PFSK-1 (cell line): ENCODE measurements around the gene PQBP1.

Experiments
- FOXP2 ChIP-seq: optimal IDR thresholded peaks from 2 replicates; pipeline ENCODE3; 2011; ENCODE audit warnings: borderline replicate concordance, control low read depth, inconsistent platforms; ENCODE audit not compliant: insufficient read depth; ENCODE audit errors: extremely low read length, extremely low read depth
- POLR2AphosphoS5 ChIP-seq: IDR thresholded peaks from 2 replicates; pipeline ENCODE4 v1.6.1; 2012; ENCODE audit warnings: low read depth, mild to moderate bottlenecking, control low read depth, low read length, moderate library complexity
- SIN3A ChIP-seq: IDR thresholded peaks from 2 replicates; pipeline ENCODE4 v1.6.1; 2012; ENCODE audit warnings: mild to moderate bottlenecking, low read length, moderate library complexity, borderline replicate concordance; ENCODE audit not compliant: insufficient read depth
- TAF1 ChIP-seq: IDR thresholded peaks from 2 replicates; pipeline ENCODE4 v1.6.1; 2012; ENCODE audit warnings: low read length, control low read depth, borderline replicate concordance; ENCODE audit not compliant: insufficient read depth
- TF ChIP-seq, protein P1 (sequence below), 2 experiments: IDR thresholded peaks; 2 replicates each; pipeline versions ENCODE4 v1.6.1 to v1.8.0; 2011 to 2012; ENCODE audit warnings: low read depth in 2 of 2, low read length in 2 of 2, control low read depth in 1 of 2, inconsistent platforms in 1 of 2, mild to moderate bottlenecking in 1 of 2, moderate library complexity in 1 of 2; ENCODE audit not compliant: insufficient read depth in 1 of 2

PQBP1 gene

DNA sequence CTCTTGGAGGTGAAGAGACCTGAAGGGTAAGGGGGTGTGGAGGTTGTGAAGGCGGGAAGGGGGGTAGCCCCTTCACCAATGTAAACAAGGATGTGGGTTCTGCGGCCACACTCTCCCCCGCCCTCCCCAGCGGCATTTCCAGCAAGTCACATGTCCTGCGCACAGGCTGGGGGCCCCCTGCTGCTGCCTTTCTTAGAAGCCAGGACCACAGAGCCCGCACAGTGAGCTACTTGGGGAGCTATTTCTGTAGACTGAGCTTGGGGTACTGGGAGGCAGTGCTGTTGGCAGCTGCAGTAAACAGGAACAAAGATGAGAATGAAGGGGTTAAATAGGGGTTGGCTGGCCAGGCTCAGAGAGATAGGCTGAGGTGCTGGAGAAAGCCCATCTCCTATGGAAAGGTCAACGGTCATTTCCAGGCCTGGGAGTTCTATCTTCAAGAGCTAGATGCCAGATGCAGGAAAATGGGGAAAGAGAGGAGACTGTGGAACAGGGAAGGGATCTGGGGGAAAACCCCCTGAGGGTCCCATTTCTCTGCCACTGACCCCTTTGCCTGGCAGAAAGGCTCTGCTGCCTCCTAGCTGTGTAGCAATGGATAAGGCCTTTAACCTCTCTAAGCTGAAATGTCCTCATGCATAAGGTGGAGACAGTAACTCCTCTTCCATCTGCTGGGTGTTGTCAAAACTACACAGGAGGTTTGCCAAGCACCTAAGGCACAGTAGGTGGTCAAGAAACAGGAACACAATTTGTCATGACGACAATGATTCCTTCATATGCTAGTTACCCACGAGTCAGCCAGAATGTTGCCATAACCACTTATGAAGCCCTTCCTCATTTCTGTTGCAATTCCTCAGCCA lies 39.6 kb downstream of the PQBP1 start:
- TF ChIP-seq SIN3A (no peak), FOXP2 (peak; percentile 25)

DNA sequence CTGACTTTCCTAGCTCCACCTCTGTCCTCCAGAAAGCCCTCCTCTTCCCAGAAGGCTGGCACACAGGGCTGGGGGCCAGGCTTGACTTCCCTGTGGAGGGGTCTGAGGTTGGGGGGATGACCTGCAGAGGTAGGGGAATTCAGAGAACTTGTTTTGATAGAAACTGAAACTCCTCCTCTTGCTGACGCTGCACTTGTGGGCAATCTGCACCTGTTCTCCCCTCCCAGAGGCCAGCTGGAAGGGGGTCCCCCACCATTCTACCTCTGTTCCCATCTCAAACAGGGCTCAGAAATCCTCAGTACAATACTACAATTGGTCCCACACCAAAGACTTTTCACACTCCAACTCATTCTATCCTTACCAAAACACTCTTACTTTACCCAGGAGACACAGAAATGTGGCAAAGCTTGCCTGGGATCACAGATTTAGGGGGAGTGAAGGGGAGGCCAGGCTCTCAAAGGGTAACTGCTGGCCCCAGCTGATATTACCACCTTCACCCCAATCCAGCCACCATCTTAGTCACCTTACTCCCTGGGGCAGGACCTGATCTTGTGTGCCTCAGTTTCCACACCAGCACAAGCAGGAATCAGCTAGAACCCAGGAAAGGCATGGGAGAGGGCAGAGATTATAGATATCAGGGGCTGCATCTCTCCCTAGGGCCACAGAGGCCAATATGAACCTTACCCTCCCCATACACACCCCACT lies 41.1 kb downstream of the PQBP1 start:
- TF ChIP-seq TAF1, result no peak
- TF ChIP-seq, protein P1, sequence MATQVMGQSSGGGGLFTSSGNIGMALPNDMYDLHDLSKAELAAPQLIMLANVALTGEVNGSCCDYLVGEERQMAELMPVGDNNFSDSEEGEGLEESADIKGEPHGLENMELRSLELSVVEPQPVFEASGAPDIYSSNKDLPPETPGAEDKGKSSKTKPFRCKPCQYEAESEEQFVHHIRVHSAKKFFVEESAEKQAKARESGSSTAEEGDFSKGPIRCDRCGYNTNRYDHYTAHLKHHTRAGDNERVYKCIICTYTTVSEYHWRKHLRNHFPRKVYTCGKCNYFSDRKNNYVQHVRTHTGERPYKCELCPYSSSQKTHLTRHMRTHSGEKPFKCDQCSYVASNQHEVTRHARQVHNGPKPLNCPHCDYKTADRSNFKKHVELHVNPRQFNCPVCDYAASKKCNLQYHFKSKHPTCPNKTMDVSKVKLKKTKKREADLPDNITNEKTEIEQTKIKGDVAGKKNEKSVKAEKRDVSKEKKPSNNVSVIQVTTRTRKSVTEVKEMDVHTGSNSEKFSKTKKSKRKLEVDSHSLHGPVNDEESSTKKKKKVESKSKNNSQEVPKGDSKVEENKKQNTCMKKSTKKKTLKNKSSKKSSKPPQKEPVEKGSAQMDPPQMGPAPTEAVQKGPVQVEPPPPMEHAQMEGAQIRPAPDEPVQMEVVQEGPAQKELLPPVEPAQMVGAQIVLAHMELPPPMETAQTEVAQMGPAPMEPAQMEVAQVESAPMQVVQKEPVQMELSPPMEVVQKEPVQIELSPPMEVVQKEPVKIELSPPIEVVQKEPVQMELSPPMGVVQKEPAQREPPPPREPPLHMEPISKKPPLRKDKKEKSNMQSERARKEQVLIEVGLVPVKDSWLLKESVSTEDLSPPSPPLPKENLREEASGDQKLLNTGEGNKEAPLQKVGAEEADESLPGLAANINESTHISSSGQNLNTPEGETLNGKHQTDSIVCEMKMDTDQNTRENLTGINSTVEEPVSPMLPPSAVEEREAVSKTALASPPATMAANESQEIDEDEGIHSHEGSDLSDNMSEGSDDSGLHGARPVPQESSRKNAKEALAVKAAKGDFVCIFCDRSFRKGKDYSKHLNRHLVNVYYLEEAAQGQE (IDR thresholded peaks at IDR 0.05; ENCODE audit: insufficient read depth in 1 of 2, low read depth in 2 of 2, low read length in 2 of 2), result no peak
- no peak for TF ChIP-seq FOXP2
- no peak for TF ChIP-seq SIN3A
- no peak for TF ChIP-seq POLR2AphosphoS5

DNA sequence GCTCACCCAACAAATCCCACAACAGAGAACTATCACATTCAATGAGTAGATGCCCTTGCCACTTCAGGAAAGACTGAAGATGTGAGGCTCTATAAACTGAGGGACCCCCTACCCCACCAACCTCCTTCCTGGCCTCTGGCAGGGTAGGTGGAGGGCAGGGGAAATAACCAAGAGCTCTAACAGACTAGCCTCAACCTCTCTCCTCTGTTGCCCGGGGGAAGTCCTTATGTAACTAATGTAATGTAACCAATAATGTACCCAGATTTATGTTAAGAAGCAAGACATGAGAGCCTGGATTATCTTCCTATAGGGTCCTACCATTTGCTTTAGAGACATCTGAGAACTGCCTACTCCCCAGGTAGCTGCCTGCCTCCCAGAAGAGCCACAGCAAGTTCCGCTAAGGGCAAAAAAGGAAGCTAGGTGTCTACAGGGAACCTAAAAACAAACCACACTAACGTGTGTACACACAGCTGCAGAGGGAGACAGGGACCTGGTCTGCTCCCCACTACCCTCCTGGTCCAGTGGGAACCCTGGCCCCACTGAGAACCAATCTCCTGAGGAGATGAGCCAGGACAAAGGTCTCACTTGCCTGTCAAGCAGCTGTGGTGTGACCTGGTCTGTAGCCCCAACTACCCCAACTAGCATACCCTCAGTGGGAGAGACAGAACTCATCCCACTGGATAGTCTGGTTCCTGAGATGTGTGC lies 41.9 kb downstream of the PQBP1 start:
- TF ChIP-seq, protein P1 (IDR thresholded peaks at IDR 0.05; ENCODE audit: insufficient read depth in 1 of 2, low read depth in 2 of 2, low read length in 2 of 2), result no peak
- TF ChIP-seq TAF1 (no peak), FOXP2 (no peak), SIN3A (no peak), POLR2AphosphoS5 (no peak)

DNA sequence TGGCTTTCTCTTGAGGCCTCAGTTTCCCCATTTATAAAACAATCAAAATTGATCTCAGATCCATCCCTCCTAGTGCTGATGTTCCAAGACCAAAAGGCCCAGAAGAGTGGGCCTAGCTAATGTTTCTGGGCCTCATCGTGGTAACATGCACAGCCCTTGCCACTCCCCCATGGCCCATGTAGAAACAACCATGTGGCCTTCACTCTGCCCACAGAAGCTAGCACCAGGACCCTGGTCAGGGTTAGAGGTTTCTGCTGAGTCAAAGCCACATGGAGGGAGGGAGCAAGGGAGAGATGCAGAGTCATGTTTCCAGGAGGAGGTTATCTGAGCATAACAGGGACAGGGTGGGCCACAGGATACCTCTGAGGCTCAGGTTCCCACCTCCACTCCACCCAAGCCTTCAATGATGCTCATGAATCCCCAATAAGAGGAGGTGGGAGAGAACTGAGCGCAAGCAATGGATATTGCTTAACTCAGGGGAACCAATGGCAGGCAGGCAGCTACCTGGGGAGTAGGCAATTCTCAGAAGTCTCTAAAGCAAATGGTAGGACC lies 42.8 kb downstream of the PQBP1 start:
- TF ChIP-seq POLR2AphosphoS5, result no peak
- TF ChIP-seq TAF1, result no peak
- TF ChIP-seq SIN3A, result no peak
- TF ChIP-seq, protein P1 (IDR thresholded peaks at IDR 0.05; ENCODE audit: insufficient read depth in 1 of 2, low read depth in 2 of 2, low read length in 2 of 2), result no peak
- no peak for TF ChIP-seq FOXP2

DNA sequence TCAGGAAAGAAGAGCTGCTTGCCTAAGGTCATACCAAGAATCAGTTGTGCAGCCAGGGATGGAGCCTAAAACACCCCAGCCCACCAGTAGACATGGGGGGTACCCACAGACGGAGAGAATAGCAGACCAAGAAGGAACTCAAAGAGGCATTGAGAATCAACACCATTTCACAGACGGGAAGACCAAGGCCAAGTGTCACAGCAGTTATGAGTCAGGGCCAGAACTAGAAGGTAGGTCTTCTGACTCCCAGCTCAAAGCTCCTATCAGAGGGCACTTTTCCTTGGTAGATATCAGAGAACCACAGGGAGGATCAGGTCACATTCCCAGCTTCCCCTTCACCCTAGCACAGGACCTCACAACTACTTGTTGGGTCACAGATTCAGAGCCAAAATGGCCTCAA lies 45.2 kb downstream of the PQBP1 start:
- TF ChIP-seq POLR2AphosphoS5 (no peak), TAF1 (no peak), SIN3A (no peak), FOXP2 (no peak)
- TF ChIP-seq, protein P1 (IDR thresholded peaks at IDR 0.05; ENCODE audit: insufficient read depth in 1 of 2, low read depth in 2 of 2, low read length in 2 of 2), result no peak
